Renal cortex interstitium (tissue), 11 donors: Measurements from ENCODE around the gene ENDOV. TPM values are rescaled to one million over a fixed set of nuclear protein-coding genes. Genes with fewer than 3 reads are reported as not detected.

Experiments
- DNase-seq, 11 donors: peaks; one replicate each; pipeline ENCODE4 v3.0.0-alpha.2; 2013; ENCODE audit warnings: low read depth in 9 of 11, low spot score in 4 of 11; ENCODE audit errors: extremely low read depth in 1 of 11
- polyA plus RNA-seq, 3 donors: library from polyadenylated mRNA; unstranded; fragments of 120-200 nt; gene quantifications; one replicate each; pipeline ENCODE4 v1.2.1, GENCODE V29; 2013; ENCODE audit not compliant: insufficient read length in 3 of 3

ENDOV gene
- polyA plus RNA-seq, 3 donors: 28.7 to 40.9 (median 34.6) TPM

GRCh38 chr17:80426671-80427326, 11.8 kb downstream of the ENDOV start:
- DNase-seq: peak in 9 of 11 donors; percentile 28 to 66 (median 39)

- DNase-seq: no peak
Measured at GRCh38 chr17:80427366-80428282, 12.7 kb downstream of the ENDOV start.

- no peak for DNase-seq
Measured at GRCh38 chr17:80428363-80428762, 13.4 kb downstream of the ENDOV start.

DNA sequence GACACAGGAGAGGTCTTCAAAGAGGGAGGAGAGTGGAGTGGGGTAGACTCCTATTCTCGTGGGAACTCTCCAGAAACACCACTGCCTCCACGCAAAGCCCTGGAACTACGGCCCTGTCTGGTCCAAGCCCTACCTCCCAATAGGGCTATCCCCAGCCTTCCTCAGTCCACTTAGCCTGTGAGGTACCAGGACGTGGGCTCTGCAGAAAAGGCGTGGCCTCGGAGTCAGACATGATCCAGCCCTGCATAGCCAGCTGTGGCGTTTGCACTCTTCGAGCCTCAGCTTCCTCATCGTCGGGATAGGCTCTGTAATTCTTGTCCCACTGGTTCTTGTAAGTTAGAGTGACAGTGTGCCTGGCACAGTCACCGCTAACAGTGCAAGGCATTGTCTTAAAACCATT, 13.8 kb downstream of the ENDOV start:
- DNase-seq: no peak

DNA sequence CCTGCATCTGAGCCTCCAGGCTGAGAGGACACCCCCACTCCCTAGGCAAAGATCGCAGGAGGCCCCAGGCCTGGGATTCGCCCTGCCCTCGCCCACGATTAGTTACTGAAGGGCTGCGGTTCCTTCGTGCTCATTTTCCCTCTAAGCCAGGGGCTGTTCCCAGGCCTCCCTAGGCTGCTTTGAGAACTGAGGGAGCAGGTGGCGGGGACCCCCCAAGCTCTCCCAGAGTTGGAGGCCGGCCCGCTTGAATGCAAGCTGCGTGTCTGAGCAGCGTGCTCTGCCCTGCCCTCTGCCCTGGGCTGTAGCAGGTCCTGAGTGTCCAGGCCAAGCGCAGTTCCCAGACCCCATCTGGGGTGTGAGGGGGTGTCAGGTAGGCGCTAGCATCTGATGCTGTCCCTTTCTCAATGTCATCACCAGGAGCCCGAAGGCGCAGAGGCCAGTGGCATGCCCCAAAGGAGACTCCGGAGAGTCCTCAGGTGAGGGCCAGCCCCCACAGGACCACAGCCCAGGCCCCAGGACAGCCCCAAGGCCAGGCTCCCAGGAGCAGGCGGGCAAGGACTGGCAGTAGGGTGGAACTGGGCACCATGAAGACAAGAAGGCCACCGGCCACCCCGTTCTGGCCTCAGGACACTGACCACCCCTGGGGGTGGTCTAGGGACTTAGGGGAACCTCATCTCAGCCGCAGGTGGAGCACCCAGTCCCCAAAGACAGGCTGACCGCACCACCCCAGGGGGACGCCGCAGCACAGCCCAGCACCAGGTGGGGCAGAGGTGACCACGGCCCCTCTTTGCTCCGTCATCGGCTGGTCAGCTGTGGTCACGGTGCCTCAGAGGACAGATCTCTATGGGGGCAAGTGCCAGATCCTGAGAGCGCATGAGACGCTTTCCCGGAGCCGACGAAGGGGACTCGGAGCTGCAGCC, 14.6 kb downstream of the ENDOV start:
- no peak for DNase-seq

DNA sequence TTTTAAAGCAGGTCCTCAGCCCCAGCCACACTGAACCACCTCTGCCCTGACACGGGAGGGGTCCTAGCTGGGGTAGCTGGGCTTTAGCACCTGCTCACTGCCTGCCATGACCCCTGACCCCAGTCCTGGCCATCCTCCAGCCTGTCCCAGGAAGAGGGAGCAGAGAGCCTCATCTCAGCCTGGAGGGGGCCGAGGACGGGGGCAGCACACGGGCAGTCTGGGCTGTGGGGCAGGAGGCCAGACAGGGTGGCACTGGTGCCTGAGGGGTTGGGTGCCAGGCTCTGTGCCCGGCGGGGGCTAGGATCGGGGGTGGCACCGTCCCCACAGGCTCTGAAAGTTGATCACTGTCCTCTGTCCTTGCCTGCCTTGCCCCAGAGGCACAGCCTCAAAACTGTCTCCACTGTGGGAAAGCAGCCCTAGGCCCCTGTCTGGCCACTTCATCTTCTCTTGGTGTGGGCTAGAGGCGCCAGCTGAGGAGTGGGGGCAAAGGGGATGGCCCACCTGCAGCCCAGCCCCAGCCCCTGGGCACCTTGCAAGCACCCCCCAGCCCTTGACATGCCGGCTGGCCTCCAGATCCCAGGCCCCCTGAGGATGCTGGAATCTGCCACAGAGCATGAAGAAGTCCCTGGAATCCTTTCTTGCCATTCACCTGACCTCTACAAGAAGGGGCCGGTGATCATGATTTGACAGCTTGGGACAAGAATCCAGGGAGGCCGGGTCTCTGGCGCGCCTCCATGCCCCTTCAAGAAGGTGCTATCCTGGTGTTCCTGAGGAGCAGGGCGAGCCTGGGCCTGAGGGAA, 15.7 kb downstream of the ENDOV start:
- no peak for DNase-seq

DNA sequence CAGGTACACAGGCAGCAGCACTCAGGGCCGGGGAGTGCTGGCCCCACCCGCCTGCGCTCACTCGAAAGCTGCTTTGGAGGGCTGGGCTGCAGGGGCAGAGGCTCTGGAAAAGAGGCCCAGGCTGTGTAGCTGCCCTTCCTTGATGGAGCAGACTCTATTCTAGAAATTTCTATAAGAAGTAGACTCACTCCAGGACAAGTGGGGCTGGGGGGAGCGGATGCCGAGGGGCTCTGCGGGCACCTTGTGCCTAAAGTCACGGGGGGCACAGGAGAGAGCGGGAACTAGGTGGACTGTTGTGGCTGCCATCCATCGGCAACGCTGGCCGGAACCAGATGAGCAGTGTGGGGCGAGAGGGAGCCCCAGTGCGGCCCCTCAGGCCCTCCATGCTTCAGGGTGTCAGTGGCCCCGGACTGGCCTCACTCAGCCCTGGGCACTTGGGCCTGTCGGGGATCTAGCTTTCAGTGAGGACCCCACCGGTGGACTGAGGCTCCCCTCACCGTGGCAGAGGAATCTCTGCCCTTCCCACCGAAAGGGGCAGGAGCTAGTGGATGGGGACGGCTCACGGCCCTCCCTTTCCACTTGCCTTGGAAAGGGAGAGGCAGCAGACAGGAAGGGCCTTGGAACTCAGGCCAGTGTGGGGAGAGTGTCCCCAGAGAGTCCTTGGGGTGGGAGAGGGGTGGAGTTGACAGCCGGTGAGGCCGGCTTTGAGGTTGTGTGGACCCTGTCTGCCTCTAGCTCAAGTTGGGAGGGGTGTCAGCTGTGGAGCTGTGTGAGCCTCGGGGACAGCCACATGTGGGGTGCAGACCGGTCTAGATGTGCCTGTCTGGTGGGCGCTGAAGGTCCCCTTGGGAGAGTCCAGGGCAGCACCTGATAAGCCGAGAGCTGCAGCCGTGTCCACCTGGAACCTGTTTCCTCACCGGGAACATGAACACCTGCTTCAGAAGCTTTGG, 16.6 kb downstream of the ENDOV start:
- DNase-seq: no peak

DNA sequence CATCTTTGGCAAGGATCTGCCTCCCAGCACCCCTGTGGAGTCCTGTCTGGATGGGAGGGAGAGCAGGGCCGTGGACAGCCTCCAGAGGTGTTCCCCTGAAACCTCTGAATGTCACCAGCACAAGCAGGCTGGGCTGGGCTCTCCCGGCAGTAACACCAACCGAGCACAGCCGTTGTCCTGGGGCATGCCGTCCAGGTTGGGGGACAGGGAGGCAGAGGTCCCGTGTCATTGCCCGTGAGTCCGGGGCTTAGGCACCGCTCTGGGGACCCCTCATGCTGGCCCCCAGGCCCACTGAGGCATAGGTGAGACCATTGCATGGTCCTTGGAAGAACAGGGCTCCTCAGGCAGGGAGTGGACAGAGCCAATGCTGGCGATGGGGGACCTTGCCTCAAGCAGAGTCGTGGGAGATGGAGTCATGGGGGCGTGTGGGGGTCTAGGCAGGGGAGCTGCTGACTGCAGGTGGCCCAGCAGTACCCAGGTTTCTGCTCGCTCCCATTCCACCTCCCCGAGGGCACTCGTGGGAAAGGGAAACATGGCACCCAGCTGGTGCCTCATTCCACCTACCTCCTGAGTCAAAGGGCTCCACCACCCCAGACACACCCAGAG, 17.5 kb downstream of the ENDOV start:
- no peak for DNase-seq

DNA sequence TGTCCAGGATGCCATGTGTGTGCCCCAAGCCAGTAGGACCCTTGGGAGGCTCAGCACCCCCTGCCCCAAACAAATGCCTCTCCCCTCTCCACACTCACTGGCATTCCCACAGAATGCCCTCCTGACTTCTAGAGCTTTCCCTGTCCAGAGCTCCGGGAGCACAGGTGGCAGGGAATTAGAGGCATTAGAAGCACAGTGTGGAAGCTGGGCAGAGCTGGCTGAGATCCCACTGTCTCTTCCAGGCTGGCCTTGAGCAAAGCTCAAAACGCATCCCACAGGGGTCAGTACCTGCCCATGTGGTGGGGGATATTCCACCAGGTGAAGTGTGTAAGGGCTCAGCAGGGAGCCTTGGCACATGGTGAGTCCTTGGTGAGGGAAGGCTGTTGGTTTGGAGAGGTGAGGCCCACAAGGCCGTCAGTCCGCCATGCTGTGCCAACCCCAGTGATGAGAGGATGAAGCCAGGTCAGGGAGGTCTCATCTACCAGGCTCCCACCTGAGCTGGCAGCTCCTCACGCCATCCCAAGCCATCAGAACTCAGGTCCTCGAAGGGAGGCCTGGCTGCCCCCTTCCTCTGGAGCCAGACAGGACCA, 18.1 kb downstream of the ENDOV start:
- no peak for DNase-seq

GRCh38 chr17:80433916-80434666, 19.1 kb downstream of the ENDOV start:
- DNase-seq: no peak

DNA sequence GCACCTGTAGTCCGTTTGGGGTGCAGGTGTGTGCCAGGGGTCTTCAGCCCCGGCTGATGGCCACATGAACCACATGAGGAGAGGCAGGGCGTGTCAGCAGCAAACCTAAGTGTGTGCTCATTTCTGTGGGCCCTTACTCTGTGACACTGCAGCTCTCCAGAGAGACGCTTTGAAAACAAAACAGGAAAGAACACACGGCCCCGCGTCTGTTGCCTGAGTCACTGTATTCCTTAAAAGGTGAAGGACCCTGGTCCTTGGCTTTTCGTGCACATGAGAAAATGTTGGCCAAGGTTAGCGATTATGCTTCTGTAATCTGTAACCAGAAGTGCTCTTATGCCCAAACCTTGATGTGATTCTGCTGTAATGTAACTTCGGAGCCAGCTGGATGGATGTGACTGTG, 22.6 kb downstream of the ENDOV start:
- DNase-seq: no peak

GRCh38 chr17:80438806-80439205, 23.8 kb downstream of the ENDOV start:
- DNase-seq: no peak

GRCh38 chr17:80439499-80439898, 24.5 kb downstream of the ENDOV start:
- DNase-seq: no peak

DNA sequence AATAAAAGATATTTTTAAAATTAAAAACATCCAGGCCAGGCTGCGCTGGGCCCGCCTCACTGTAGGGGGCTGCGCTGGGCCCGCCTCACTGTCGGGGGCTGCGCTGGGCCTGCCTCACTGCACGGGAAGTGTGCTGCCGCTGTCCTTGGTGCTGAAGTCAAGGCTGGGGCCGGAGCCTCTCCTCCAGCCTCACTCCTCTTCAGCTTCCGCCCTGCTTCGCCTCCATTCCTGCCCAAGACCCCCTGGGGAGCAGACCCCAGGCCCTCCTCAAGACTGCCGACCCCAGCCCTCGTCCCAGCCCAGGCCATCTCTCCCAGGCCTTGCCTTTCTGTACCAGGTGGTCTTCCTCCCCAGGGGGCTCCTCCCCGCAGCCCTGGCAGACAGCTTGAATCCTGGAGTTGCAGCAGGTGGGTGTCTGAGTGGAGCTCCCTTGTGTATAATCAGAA, 26.2 kb downstream of the ENDOV start:
- DNase-seq: peak; percentile 29 to 82 (median 72)

GRCh38 chr17:80441598-80442322, 26.8 kb downstream of the ENDOV start:
- no peak for DNase-seq

- DNase-seq: no peak
Measured at GRCh38 chr17:80442323-80442659, 27.3 kb downstream of the ENDOV start.
